ENCODE measurements around the gene ORC3.

The ORC3 gene

DNA sequence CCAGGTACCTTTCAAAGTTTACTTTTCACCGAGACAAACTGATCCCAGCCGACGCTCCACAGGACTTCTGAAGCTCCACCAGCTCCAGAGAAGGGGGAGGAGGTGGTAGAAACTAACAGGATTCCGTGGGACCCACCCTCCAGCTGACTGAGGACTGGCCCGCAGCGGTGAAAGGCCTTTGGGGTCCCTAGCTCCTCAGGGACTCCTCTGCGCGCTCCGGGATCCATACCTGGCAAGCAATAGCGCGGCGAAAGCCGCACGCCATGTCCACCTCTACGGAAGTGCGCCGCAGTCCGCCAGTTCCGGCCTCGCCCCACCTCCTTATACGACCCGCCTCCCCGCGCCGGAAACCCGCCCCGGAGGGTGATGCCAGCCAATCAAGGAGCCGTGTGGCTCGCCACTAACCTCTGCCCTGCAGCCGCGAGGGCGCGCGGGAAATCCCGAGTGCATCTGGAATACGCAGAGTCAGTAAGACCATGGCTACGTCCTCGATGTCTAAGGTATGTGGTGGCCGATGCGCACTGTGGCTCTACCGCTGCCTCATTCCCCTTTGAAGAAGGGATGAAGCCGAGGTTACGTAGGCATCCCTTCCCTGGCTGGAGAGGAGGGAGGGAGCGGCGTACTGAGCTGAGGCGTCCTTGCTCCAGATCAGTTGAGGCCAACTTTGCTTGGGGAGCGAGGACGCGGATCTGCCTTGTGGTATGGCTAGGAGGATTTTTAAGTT lies at the start of gene ORC3, which contains the start of gene RARS2:
ORC3 (plus strand) TSS at position 443 of the 724 bp plus-strand sequence; CDS start at position 477, 34 bp downstream.
RARS2 (minus strand) TSS at position 295 of the 724 bp plus-strand sequence; CDS start at position 265, 30 bp downstream.
- Histone ChIP-seq H3K27me3 (ENCODE audit: control insufficient read depth, insufficient read depth, low read length) (no peaks in the 10 kb centered on the region), H3K79me2 (peaks cover 71% of the 10 kb centered on the region), H3K4me3 (ENCODE audit: low read depth, low read length) (peak within 1 kb of the TSS; percentile 84), H3K4me1 (peaks cover 3% of the 10 kb centered on the region), H3K9me3 (ENCODE audit: control insufficient read depth, low read length) (no peaks in the 10 kb centered on the region), H3K4me2 (ENCODE audit: low read length) (peak within 1 kb of the TSS; percentile 89), H2AFZ (peak within 1 kb of the TSS; percentile 91), H3K36me3 (ENCODE audit: control insufficient read depth, insufficient read depth, low read length) (no peaks in the 10 kb centered on the region), H3K9ac (peak within 1 kb of the TSS; percentile 58), H3K27ac (peak within 1 kb of the TSS; percentile 76)
- TF ChIP-seq, protein P1, sequence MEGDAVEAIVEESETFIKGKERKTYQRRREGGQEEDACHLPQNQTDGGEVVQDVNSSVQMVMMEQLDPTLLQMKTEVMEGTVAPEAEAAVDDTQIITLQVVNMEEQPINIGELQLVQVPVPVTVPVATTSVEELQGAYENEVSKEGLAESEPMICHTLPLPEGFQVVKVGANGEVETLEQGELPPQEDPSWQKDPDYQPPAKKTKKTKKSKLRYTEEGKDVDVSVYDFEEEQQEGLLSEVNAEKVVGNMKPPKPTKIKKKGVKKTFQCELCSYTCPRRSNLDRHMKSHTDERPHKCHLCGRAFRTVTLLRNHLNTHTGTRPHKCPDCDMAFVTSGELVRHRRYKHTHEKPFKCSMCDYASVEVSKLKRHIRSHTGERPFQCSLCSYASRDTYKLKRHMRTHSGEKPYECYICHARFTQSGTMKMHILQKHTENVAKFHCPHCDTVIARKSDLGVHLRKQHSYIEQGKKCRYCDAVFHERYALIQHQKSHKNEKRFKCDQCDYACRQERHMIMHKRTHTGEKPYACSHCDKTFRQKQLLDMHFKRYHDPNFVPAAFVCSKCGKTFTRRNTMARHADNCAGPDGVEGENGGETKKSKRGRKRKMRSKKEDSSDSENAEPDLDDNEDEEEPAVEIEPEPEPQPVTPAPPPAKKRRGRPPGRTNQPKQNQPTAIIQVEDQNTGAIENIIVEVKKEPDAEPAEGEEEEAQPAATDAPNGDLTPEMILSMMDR (IDR thresholded peaks at IDR 0.05) = no peak

DNA sequence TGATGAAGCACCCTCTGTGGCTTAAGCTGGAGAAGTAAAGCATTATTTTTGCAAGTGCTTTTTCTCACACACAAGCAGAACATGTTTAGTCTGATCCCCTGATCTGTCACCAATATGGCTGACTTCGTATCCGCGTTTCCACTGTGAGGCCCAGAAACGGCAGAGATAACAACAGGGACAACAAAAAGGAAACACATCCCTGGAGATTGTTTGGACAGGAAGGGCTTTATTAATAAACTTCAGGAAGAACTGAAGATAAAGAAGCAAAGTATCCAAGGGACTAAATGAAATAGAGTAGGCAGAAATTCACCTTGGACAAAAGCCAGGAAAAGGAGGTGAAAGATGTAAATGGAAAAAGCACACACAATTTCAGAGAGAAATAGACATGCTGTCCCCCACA lies 49.4 kb upstream of the ORC3 start:
- no peaks in the 10 kb centered on the region for H3K9me3 ChIP-seq (ENCODE audit: control insufficient read depth, low read length)
- no peaks in the 10 kb centered on the region for H3K36me3 ChIP-seq (ENCODE audit: control insufficient read depth, insufficient read depth, low read length)
- no peak overlapping the region for H3K4me2 ChIP-seq (ENCODE audit: low read length)
- H3K4me3 ChIP-seq (ENCODE audit: low read depth, low read length) = no peak overlapping the region
- no peaks in the 10 kb centered on the region for H3K27me3 ChIP-seq (ENCODE audit: control insufficient read depth, insufficient read depth, low read length)
- H2AFZ ChIP-seq = no peak overlapping the region
- no peak overlapping the region for H3K27ac ChIP-seq
- H3K79me2 ChIP-seq = peaks cover 2% of the 10 kb centered on the region
- TF ChIP-seq, protein P1 (IDR thresholded peaks at IDR 0.05) = no peak
- no peaks in the 10 kb centered on the region for H3K4me1 ChIP-seq
- H3K9ac ChIP-seq = no peak overlapping the region

DNA sequence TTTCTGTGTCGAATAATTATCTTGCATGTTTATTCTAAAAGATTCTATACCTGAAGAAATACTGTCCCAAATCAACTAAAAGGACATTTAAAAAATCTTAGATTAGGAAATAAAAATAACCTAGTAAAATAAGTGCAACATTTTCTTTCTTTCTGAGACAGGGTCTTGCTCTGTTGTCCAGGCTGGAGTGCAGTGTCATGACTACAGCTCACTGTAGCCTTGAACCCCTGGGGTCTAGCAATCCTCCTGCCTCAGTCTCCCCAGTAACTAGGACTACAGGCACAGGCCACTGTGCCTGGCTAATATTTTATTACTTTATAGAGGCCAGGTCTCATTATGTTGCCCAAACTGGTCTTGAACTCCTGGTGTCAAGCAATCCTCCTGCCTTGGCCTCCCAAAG lies 48.9 kb upstream of the ORC3 start:
- H3K4me2 ChIP-seq (ENCODE audit: low read length) = no peak overlapping the region
- H3K27me3 ChIP-seq (ENCODE audit: control insufficient read depth, insufficient read depth, low read length) = no peaks in the 10 kb centered on the region
- no peak overlapping the region for H3K4me3 ChIP-seq (ENCODE audit: low read depth, low read length)
- no peaks in the 10 kb centered on the region for H3K9me3 ChIP-seq (ENCODE audit: control insufficient read depth, low read length)
- H2AFZ ChIP-seq = no peak overlapping the region
- peaks cover 2% of the 10 kb centered on the region for H3K79me2 ChIP-seq
- H3K4me1 ChIP-seq = no peaks in the 10 kb centered on the region
- no peak overlapping the region for H3K9ac ChIP-seq
- TF ChIP-seq, protein P1 (IDR thresholded peaks at IDR 0.05) = no peak
- no peaks in the 10 kb centered on the region for H3K36me3 ChIP-seq (ENCODE audit: control insufficient read depth, insufficient read depth, low read length)
- no peak overlapping the region for H3K27ac ChIP-seq

DNA sequence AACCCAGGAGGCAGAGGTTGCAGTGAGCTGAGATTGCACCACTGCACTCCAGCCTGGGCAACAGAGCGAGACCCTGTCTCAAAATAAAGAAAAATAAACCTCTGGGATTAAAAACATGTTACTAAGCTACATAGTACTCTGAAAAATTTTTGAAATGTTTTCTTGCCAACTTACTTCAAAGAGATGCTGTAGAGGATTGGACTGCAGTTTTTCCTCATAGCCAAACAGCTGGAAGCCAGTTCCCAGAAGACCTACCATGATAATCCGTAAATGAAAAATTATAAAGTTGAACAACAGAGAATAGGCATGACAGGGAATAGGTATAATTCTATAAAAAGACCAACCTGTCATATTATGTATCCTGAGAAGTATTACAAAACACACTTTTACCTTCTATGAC lies 48.2 kb upstream of the ORC3 start:
- Histone ChIP-seq H3K27me3 (ENCODE audit: control insufficient read depth, insufficient read depth, low read length) (no peaks in the 10 kb centered on the region), H3K27ac (no peak overlapping the region), H3K9me3 (ENCODE audit: control insufficient read depth, low read length) (no peaks in the 10 kb centered on the region), H3K9ac (no peak overlapping the region), H3K4me3 (ENCODE audit: low read depth, low read length) (no peak overlapping the region), H3K4me2 (ENCODE audit: low read length) (no peak overlapping the region), H3K79me2 (peaks cover 2% of the 10 kb centered on the region), H3K36me3 (ENCODE audit: control insufficient read depth, insufficient read depth, low read length) (no peaks in the 10 kb centered on the region), H2AFZ (no peak overlapping the region), H3K4me1 (no peaks in the 10 kb centered on the region)
- TF ChIP-seq, protein P1 (IDR thresholded peaks at IDR 0.05) = no peak

Data from parathyroid adenoma (tissue), 2 donors.